ENCODE data around the gene PTCD2.
A peak's percentile ranks its signal among the peaks of the same experiment; 100 is the strongest.

Gene PTCD2, protein sequence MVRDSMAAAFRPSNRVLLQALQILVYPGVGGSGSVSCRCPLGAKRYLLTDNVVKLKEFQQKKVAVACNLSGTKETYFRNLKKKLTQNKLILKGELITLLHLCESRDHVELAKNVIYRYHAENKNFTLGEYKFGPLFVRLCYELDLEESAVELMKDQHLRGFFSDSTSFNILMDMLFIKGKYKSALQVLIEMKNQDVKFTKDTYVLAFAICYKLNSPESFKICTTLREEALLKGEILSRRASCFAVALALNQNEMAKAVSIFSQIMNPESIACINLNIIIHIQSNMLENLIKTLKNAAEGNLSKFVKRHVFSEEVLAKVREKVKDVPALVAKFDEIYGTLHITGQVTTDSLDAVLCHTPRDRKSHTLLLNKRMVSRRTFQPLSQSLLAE

DNA sequence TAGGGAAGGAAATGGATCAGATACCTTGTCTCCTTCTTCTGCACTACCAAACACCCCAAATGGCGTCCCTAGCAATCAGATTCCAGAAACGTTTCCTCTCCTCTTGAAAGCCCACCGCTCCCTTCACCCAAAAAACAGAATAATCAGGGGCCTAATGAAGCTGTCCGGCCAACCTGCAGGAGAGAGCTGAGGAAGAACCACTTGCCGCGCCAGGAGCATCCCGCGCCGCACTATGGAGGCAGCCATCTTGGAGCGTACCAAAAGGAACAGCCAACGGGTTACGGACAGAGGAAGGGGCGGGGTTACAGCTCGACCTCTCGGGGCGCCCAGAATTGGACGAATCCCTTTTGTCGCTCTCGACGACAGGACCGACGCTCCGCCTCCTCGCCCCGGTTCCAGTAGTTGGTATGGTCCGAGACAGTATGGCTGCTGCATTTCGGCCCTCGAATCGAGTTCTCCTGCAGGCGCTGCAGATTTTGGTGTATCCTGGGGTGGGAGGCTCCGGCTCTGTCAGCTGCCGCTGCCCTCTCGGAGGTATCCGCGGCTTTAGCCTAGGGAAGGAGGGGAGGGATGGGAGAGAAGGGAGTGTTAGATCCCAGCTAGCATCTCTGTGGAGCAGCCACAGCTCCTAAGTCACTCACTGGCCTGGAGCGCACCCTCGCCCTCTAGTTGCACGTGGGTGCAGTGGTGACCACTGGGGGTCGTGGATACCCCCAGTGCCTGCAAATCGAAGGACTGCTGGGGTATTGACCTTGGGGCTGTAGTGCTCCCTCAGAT lies at the start of gene PTCD2, which contains the start of gene MRPS27:
Gene PTCD2 (plus strand): TSS at position 398 of the 777 bp plus-strand sequence. CDS start 10 bp downstream, at position 408.
Gene MRPS27 (minus strand): TSS at position 265 of the 777 bp plus-strand sequence. CDS start 19 bp downstream, at position 246.
- peak; percentile 86 to 96 for DNase-seq

DNA sequence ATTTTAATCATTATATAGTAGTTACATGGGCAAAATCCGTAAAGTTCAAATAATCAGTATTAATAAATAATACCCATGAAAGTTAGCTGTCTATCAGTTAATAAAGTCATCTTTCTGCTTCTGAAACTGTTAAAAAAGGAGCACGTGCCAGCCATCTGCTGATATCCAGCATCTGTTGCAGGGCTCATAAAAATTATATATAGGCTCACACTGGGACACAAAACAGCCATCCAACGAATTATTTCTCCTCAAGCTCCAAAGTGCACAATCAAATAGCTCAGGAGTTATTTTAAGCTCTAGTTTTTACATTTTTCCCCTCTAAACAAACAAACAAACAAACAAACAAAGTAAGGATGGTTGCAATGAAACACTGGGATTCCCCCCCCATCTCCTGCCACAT lies 48.5 kb upstream of the PTCD2 start:
- DNase-seq = no peak

DNA sequence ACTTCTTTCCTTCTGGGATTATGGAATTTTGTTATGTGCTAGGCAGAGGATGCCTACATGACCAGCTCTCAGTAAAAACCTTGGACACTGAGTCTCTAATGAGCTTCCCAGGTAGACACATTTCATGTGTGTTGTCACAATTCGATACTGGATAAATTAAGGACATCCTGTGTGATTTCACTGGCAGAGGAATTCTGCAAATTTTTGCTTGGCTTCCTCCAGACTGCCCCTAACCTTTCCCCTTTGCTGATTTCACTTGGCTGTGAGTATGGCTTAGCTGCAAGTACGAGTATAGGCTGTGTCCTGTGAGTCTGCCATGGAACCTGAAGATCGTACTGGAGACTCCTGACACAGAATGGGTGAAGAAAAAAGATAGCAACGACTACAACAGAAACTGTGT lies 47.8 kb upstream of the PTCD2 start:
- DNase-seq = no peak

DNA sequence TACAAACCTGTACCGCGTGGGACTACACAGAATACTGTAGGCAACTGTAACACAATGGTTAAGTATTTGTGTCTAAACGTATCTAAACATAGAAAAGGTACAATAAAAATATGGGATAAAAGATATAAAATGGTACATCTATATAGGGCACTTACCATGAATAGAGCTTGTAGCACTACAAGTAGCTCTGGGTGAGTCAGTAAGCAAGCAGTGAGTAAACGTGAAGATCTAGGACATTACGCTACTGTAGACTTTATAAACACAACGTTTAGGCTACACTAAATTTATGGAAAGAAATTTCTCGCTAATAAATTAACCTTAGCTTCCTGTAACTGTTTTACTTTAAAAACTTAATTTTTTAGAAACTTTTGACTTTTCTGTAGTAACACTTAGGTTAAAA lies 46.6 kb upstream of the PTCD2 start:
- no peak for DNase-seq

DNA sequence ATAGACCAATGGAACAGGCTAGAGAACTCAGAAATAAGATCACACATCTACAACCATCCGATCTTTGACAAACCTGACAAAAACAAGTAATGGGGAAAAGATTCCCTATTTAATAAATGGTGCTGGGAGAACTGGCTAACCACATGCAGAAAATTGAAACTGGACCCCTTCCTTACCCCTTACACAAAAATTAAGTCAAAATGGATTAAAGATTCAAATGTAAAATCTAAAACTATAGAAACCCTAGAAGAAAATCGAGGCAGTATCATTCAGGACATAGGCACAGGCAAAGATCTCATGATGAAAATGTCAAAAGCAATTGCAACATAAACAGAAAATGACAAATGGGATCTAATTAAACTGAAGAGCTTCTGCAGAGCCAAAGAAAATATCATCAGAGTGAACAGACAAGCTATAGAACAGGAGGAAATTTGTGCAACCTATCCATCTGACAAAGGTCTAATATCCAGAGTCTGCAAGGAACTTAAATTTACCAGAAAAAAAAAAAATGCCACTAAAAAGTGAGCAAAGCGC lies 43.9 kb upstream of the PTCD2 start:
- DNase-seq = no peak

DNA sequence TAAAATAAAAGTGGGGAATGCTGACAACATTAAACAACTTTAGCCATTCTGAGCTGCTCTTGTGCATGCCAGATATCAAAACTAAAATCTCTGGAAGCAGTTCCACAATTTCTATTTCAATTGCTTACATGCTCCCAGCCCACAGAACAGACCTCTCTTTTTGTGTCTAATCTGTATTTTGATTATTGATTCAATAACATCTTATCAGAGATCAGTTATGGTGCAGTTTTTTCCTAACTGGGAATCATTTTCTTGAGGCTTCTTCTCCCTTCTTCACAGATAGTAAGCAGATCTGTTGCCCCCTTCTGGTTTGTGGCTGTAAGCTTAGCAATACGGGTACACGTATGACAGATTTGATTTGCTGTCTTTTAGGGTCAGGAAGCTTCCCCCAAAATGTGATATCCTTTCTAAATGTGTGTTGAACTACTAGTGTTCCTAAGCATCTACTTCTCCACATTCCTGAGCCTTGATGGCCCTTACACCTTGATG lies 39.5 kb upstream of the PTCD2 start:
- DNase-seq = peak in 1 of 2 experiments; percentile 1

DNA sequence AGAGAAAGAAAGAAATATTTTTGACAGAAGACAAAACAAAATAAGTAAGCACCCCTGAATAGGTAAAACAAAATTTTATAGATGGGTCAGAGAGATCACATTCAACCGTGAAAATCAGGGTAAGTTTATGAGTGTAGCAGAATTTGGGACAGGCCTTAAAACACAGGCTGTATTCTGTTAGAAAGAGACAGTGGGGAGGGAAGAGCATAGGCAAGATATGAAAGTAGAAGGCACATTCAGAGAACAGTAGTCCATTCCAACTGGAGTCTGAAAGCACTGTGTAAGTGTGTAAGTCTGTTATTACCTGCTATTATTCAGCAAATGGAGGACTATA lies 38.8 kb upstream of the PTCD2 start:
- DNase-seq = no peak

DNA sequence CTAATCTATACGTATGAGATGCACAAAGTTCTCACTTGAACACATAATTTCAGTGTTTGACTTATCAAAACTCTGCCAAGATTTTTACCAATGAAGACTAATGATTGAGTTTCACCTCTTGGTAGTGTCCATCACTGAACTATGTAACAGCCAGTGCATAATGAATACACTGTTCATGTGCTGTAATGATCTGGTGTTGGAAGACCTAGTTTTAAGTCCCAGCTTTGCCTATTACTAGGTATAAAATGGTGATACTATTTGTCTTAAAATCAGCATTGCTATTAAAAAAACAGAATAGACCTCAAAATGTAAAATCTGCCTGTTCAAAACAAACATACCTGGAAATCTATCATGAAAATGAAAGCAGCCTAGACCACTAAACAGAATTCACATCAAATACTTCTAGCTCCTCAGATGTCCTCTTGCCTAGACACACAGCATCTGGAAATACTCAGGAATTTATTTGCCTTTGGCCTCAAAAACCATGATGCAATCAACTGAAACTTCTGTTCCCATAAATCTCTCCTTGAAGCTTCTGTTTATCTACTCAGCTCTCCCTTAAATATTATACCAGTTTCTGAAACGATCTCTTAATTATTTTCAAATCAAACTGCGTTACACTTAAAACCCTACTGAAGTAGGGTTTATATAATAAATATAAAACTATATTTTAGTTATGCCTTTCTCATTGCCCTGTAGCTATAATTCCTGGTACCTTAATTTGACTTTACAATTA lies 38.2 kb upstream of the PTCD2 start:
- no peak for DNase-seq

DNA sequence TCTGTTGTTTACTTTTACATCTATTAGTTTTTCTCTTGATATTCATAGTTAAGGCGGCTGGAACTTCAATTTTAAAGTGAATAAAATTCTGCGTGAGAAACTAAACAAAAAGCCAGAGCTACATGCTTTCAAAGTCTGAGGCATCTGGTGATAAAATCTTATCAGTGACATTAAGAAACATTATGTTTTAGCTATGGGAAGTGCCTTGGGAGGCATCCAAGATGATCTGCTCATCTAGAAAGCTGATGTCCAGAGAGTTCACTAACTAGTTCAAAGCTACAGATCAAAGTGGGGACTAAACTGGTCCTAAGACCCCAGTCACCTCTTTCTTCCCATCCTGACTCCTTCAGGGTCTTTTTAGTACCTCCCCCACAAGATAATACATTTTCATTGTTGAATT lies 37.3 kb upstream of the PTCD2 start:
- DNase-seq = no peak

DNA sequence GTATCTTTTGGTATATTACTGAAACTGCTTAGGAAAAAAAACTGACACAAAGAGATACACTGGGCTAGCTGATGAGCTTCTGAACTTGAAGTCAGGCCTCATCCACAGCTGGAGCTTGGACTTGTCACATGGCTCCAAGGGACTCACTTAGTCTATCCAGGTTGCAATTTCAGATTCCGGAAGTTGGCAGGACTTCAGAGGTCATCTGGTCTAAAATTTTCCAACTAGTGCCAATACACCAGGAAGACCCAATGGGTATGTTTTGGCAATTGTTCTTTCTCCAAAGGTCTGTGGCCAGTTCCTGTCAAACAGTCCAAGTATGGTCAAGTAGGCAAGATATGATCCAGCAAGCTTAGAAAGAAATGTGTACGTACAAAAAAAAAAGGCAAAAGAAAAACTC lies 36.8 kb upstream of the PTCD2 start:
- no peak for DNase-seq

DNA sequence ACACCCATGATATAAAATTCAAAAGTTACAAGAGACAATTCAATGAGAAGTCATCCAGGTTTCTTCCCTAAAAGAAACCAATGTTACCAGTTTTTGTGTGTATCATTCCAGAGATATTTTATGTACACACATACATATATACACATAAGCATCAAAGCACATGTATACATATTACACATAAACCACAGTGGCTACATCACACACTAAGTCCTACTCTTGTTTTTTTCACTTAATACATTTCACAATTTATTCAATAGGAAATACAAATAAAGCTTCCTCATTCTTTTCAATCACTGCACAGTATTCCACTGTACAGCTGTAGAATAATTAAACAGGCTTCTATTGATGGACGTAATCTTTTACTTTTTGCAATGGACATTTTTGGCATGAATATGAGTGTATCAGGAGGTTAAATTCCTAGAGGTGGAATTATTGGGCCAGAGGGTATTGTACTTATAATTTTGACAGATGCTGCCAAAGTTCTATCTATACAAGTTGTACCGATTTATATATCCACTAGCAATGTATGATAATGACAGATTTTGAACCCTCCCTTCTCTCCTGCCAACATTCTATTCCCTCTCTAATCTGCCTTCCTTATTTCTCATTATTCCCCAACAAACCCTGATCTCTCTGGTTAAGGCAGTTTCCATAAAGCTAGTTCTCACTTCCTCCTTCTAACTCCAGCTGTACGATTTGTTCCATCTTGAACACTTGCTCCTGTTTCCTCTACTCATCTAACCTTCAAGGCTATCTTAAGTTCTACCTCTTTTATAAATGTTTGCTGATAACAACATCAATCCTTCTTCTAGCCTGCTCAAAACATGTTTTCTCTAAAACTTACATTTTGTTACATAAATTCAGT lies 35.4 kb upstream of the PTCD2 start:
- no peak for DNase-seq

DNA sequence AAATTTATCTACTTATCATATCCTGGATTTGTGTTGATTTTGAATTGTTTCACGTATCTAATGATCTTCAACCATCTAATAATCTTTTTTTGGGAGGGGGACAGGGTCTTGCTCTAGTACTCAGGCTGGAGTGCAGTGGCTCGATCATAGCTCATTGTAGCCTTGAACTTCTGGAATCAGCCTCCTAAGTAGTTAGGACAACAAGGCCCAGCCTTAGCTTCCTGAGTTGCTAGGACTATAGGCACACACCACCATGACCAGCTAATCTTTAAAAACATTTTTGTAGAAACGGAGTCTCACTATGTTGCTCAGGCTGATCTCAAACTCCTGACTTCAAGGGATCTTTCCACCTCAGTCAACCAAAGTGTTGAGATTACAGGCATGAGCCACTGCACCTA lies 34.8 kb upstream of the PTCD2 start:
- no peak for DNase-seq

DNA sequence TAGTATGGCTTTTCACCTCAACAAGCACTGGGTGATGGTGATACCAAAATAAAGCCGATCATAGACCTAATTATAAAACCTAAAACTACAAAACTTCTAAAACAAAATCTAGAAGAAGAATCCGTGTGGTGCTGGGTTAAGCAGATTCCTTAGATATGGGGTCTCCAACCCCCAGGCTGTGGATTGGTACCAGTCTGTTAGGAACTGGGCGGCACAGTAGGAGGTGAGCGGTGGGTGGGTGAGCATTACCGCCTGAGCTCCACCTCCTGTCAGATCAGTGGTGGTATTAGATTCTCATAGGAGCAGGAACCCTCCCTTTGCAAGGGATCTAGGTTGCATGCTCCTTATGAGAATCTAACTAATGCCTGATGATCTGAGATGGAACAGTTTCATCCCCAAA lies 33.4 kb upstream of the PTCD2 start:
- no peak for DNase-seq

DNA sequence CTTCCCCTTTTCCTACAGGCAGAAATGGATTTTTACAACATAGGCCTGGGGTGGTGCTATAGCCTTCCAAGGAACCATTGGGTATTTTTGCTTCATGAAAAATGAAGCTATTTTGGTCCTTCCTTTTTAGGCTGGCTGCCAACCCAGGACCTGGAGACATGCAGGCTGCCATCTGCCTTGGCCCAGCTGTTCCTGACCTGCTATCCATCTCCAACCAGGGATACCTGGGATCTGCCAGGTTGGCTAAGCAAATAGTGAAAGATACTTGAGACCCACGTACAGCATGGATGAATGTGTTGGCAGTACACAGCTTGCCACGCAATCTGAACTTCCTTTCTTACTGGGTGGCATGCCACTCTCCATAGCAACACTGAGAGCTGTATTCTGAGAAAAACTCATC lies 31.2 kb upstream of the PTCD2 start:
- no peak for DNase-seq

DNA sequence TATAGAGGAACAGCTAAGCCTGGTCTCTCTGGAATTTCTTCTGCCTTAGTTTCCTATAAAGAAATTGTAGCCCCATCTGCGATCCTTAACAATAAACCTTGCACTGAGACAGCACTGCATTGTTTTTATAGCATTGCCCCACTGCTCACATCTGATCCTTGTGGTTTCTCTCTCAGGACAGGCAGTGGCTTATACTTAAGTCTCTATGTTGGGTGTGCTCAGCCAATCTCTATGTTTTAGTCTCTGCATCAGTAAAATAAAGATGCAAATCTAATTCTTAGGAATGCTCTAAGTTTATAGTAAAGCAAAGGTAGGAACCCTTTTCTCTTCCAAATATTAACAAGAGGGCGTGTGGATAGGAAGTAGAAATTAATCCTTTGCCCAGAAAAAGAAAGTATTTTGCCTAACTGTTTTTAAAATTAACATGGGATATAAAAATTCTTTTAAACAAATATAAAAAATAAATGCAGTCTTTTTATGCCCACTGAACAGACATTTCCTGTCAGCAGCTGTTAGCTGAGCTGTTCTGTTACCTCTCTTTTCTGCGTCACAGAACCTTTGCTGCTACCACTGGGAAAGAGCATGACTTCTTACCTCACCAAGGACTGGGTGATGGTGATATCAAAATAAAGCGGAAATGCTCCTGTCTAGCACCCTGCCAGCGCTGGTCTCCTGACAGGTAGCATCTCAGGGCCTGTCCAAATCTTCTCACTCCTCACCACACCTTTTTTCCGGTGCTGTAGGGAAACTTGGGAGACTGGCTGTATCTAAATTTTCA lies 29.6 kb upstream of the PTCD2 start:
- no peak for DNase-seq

DNA sequence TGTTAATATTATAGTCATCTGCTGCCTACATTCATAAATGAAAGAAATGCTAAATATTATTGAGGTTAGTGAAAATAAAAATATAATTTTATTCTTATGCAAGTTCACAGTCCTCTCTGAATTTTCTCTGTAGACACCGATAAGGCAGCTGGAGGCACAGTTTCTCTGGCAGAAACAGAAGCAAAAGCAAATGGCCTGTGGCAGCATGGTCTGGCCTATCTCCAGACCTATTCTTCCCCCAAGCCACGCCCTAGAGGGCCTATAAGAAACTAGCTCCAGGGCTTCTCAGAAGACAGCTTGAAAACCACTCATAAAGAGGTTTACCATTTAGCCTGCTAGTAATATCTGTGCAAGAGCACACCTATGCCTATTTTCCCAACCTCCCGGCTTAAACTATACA lies 28.6 kb upstream of the PTCD2 start:
- DNase-seq = no peak

DNA sequence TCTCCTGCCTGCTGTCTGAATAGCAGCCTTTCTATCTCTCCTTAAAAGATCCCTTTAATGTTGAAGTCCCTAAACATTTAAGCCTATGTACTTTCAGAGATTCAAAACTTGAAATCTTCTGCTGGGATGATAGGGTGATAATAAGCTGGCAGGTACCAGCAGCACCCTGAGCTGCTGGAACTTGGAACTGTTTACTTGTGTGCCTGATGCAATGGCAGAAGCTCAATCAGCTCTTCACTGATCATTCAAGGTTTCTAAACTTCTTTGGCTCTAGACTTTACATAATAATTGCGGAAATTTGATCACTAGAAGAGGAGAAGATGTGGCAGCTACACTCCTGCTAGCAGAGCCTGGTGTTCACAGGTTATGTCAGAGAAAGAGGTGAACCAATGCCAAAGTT lies 27.8 kb upstream of the PTCD2 start:
- DNase-seq = no peak

DNA sequence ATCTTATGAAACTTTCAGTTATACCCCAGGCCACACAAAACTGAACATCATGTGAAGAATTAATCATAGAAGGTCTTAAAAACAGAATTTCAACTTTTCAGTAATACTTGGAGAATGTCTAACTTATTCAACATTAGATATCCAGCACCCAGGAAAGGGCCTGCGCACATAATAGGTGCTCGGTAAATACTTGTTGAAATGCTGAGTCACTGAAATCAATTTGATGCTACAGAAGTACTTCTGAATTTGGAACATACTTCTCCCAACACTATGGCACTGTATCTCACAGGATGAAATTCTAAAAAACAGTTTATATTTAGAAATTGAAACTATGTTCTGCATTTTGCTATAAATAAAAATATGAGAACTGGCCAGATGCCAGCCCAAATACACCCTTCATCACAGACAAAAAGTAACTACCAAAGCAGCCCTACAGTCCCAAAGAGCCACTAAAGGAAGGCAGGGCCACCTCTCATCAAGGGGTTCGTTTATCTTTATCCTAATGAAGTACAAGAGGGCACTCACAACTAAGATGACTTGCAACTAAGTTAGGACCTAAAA lies 26.6 kb upstream of the PTCD2 start:
- no peak for DNase-seq

DNA sequence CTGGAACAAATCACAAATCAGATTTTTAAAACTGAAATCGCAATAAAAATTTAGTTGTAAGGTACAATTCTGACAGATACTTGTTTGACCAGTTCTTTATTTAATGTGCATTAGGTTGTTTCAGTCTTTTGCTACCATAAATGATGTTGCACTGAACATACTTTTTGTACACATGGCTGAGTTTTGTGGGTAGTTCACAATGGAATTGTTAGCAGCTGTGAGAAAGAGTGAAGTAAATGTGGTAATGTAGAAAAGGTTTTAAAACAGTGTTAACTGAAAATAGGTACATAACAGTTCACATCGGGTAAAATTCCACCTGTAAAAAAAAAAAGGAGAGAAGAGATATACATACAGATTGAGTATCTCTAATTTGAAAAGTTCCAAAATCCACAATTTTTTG lies 25.7 kb upstream of the PTCD2 start:
- no peak for DNase-seq

DNA sequence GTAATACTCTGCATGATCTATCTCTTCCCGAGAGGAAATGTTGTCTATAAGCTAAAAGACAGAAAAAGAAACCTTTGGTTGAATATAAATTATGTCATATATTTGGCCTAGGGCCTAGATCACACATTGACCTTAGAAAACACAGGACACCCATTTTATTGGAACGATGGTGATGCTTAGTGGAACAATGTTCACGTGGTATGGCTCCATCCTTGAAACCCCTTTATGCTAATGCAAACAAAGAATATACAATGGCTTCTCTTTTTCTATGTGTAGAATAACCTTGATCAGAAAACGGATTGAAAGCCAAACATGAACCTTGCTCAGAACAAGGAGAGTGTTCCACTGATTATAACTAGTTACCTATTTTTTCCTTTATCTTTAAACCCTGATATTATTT lies 24.6 kb upstream of the PTCD2 start:
- DNase-seq = no peak

DNA sequence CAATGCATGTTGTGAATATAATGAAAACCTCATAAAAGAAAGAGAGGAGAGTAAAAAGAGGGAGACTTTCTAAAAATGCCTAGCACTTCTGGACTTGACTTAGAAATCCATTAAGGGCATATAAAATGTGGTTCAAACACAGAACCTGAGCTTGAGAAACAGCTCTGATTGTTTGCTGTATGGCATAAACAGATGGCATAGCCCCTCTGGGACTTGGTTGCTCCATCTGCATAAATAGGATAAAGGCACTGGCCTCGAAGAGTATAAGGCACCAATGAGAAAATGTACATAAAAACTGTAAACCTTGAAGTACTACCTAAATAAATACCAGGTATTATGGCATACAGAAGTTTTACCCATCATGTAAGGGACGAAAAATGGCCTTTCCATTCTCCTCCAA lies 23.9 kb upstream of the PTCD2 start:
- DNase-seq = no peak
